HCT116 (cell line): ENCODE data around the gene APOD. TPM values are rescaled to one million over a fixed set of nuclear protein-coding genes. Genes with fewer than 3 reads are reported as not detected.
"Not testable (repeated sequence)": the region's sequence is repeated elsewhere in the genome, so short reads cannot be mapped to it uniquely, and the experiment has no call there.

ENCODE experiments used
- ATAC-seq: fragments of 200-7000 bp; cut with Tn5 transposase; 2 replicates; pipeline ENCODE4 v1.9.1; 2020; ENCODE audit warnings: mild to moderate bottlenecking, moderate library complexity
- BruUV-seq: library from RNA; stranded (reverse); fragments of 400-500 nt; replicated peaks from 2 replicates; lab custom pipeline; 2021; lab: Mats Ljungman, UMichigan
- CTCF ChIA-PET: fragments of 300-600 bp; sonication (Branson Sonifier 250); formaldehyde crosslinking; loops from one replicate; lab custom pipeline; 2021; ENCODE audit warnings: antibody characterized with exemption; lab: Charles Lee
- POLR2A ChIA-PET: fragments of 300-600, 350-600 bp; sonication (Branson Sonifier 250); formaldehyde crosslinking; loops from one replicate; lab custom pipeline; 2021; ENCODE audit warnings: antibody characterized with exemption; lab: Charles Lee
- RAD21 ChIA-PET, 2 experiments: fragments of 300-600 bp; sonication (Branson Sonifier 250); formaldehyde crosslinking; loops; one replicate each; lab custom pipeline; 2023; ENCODE audit warnings: low total read pairs in 2 of 2; ENCODE audit not compliant: uncharacterized antibody in 2 of 2, unreplicated experiment in 2 of 2, low non-redundant PET in 1 of 2; lab: Charles Lee
- DNase-seq: peaks from one replicate; pipeline ENCODE4 v3.0.0-alpha.2; 2010; ENCODE audit warnings: low read depth, low spot score
- H2AFZ ChIP-seq: fragments of 200-600 bp; shearing (Covaris generic), sonication (generic); 2 replicates; pipeline ENCODE4 v1.6.1; 2017; ENCODE audit warnings: low read depth, mixed run types, mixed read lengths, antibody characterized with exemption, low read length; ENCODE audit not compliant: poor library complexity, severe bottlenecking
- H3K27ac ChIP-seq: 2 replicates; pipeline ENCODE4 v1.5.1; 2012; ENCODE audit warnings: low read depth, low read length
- H3K27me3 ChIP-seq: fragments of 200-600 bp; sonication (generic); 2 replicates; pipeline ENCODE4 v1.6.1; 2016; ENCODE audit warnings: mixed run types, low read length, mixed read lengths; ENCODE audit not compliant: insufficient read depth
- H3K36me3 ChIP-seq, 2 experiments: fragments of 200-500 bp in 1 of 2; fragments of 200-600 bp in 1 of 2; sonication (Bioruptor generic) in 1 of 2; sonication (generic) in 1 of 2; 2 replicates each; pipeline versions ENCODE4 v1.5.1 to v1.6.1; 2014 to 2016; ENCODE audit warnings: low read length in 2 of 2, inconsistent platforms in 1 of 2, mixed read lengths in 1 of 2, mixed run types in 1 of 2; ENCODE audit not compliant: insufficient read depth in 2 of 2, control insufficient read depth in 1 of 2
- H3K4me1 ChIP-seq, 2 experiments: fragments of 200-600 bp in 1 of 2; sonication (generic) in 1 of 2; 2 replicates each; pipeline versions ENCODE4 v1.5.1 to v1.6.1; 2012 to 2017; ENCODE audit warnings: low read length in 2 of 2, inconsistent platforms in 1 of 2, mild to moderate bottlenecking in 1 of 2, mixed read lengths in 1 of 2, mixed run types in 1 of 2, moderate library complexity in 1 of 2; ENCODE audit not compliant: insufficient read depth in 2 of 2, control insufficient read depth in 1 of 2
- H3K4me2 ChIP-seq: fragments of 200-600 bp; sonication (generic); 2 replicates; pipeline ENCODE4 v1.6.1; 2017; ENCODE audit warnings: mixed run types, low read length, mixed read lengths
- H3K4me3 ChIP-seq, 2 experiments: fragments of 200-600 bp in 1 of 2; sonication (generic) in 1 of 2; replicated peaks in 1 of 2; 2 replicates each; pipeline ENCODE4 v1.5.1; 2011 to 2016; ENCODE audit warnings: low read length in 2 of 2, control low read depth in 1 of 2, low read depth in 1 of 2, mild to moderate bottlenecking in 1 of 2, mixed read lengths in 1 of 2, mixed run types in 1 of 2
- H3K79me2 ChIP-seq: fragments of 200-600 bp; sonication (generic); 2 replicates; pipeline ENCODE4 v1.6.1; 2017; ENCODE audit warnings: mild to moderate bottlenecking, mixed run types, low read length, moderate library complexity, mixed read lengths; ENCODE audit not compliant: insufficient read depth
- H3K9ac ChIP-seq: fragments of 200-600 bp; sonication (generic); 2 replicates; pipeline ENCODE4 v1.6.1; 2016; ENCODE audit warnings: low read length, mixed read lengths
- H3K9me2 ChIP-seq: fragments of 200-600 bp; sonication (generic), shearing (Covaris generic); 2 replicates; pipeline ENCODE4 v1.6.1; 2017; ENCODE audit warnings: mixed run types, mild to moderate bottlenecking, moderate library complexity; ENCODE audit not compliant: insufficient read depth
- H3K9me3 ChIP-seq, 2 experiments: fragments of 200-500 bp in 1 of 2; fragments of 200-600 bp in 1 of 2; sonication (Bioruptor generic) in 1 of 2; sonication (generic) in 1 of 2; 2 replicates each; pipeline ENCODE4 v1.6.1; 2014 to 2017; ENCODE audit warnings: low read length in 2 of 2, mixed read lengths in 2 of 2, inconsistent platforms in 1 of 2, low read depth in 1 of 2, mild to moderate bottlenecking in 1 of 2, mixed run types in 1 of 2, moderate library complexity in 1 of 2; ENCODE audit not compliant: control insufficient read depth in 1 of 2, insufficient read depth in 1 of 2
- H4K20me1 ChIP-seq: fragments of 200-600 bp; sonication (generic), shearing (Covaris generic); 2 replicates; pipeline ENCODE4 v1.6.1; 2017; ENCODE audit warnings: mixed run types, mild to moderate bottlenecking, moderate library complexity; ENCODE audit not compliant: insufficient read depth
- CBX3 ChIP-seq: IDR thresholded peaks from 2 replicates; pipeline ENCODE4 v1.6.1; 2012; ENCODE audit warnings: low read depth
- EGR1 ChIP-seq: IDR thresholded peaks from 2 replicates; pipeline ENCODE4 v1.6.1; 2012; ENCODE audit warnings: low read depth
- EZH2 ChIP-seq: fragments of 200-600 bp; sonication (generic); IDR thresholded peaks from 2 replicates; pipeline ENCODE4 v1.6.1; 2017; ENCODE audit warnings: antibody characterized with exemption, mixed run types
- EZH2phosphoT487 ChIP-seq: fragments of 200-600 bp; IDR thresholded peaks from 2 replicates; pipeline ENCODE4 v1.6.1; 2018; ENCODE audit warnings: antibody characterized with exemption, borderline replicate concordance
- FOSL1 ChIP-seq: IDR thresholded peaks from 2 replicates; pipeline ENCODE4 v1.6.1; 2012; ENCODE audit warnings: low read depth
- POLR2A ChIP-seq: IDR thresholded peaks from 2 replicates; pipeline ENCODE4 v1.7.0; 2011; ENCODE audit warnings: borderline replicate concordance; ENCODE audit not compliant: insufficient read depth, insufficient read length; ENCODE audit errors: extremely low read depth
- intact Hi-C: fragments of 100-400 bp; cut with micrococcal nuclease; formaldehyde crosslinking; loops from 2 replicates; pipeline ENCODE4 v1.10.0; 2022
- total RNA-seq: library from RNA; stranded (reverse); gene quantifications from one replicate; pipeline ENCODE4 v1.2.1, GENCODE V29; 2021; ENCODE audit not compliant: unreplicated experiment
- TF ChIP-seq, protein P1 (sequence below): IDR thresholded peaks from 2 replicates; pipeline ENCODE4 v1.6.1; 2012
- TF ChIP-seq, protein P2 (sequence below): IDR thresholded peaks from 2 replicates; pipeline ENCODE4 v1.6.1; 2012

The APOD gene
- total RNA-seq, 1 experiment from 2014 or later, result 0.76 TPM

- TF ChIP-seq, protein P1, sequence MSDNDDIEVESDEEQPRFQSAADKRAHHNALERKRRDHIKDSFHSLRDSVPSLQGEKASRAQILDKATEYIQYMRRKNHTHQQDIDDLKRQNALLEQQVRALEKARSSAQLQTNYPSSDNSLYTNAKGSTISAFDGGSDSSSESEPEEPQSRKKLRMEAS, result no peak
- TF ChIP-seq CBX3, result no peak
- TF ChIP-seq, protein P2, sequence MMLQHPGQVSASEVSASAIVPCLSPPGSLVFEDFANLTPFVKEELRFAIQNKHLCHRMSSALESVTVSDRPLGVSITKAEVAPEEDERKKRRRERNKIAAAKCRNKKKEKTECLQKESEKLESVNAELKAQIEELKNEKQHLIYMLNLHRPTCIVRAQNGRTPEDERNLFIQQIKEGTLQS, result no peak
- no peak for TF ChIP-seq FOSL1
- TF ChIP-seq POLR2A, result no peak
- no peak for TF ChIP-seq EGR1
- no peak for TF ChIP-seq EZH2phosphoT487
- no peak for TF ChIP-seq EZH2
These were observed 32.9 kb upstream of the APOD start (continued) for GRCh38 chr3:195616681-195617080.

DNA sequence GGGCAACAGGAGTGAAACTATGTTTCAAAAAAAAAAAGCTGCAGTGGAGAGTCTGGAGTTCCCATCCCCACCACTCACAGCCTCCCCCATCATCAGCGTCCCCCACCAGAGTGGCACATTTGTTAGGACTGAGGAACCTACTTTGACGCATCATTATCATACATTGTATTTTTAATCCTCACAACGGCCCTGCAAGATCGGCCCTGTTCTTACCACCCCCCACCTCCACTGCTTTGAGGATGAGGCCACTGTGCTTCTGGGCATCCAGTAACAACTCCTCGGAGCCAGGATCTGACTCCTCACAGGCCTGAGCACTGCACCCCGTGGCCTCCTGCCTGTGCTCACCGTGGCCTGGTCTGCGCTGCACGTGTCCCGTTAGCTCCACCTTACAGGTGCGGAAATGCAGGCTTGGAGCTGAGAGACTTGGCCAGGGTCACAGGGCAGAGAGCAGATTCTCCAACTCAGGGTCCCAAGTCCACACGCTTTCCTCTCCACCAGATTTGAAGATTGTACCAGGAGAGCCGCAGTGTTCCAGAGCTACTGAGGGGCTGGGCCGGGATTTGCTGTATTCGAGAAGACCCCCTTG lies 32.3 kb upstream of the APOD start:
- H3K27me3 ChIP-seq, H3K79me2 ChIP-seq, H3K27ac ChIP-seq, H3K9ac ChIP-seq, H3K4me2 ChIP-seq, POLR2A ChIA-PET, DNase-seq, H3K9me3 ChIP-seq, CTCF ChIA-PET, RAD21 ChIA-PET, H4K20me1 ChIP-seq, BruUV-seq, H3K36me3 ChIP-seq, H3K4me3 ChIP-seq, H3K9me2 ChIP-seq, H2AFZ ChIP-seq, H3K4me1 ChIP-seq, ATAC-seq: not testable (repeated sequence)
- intact Hi-C loops, result loop anchor here (5.0 kb wide), 1 partner anchor 106 kb away; the partner anchor contains the start of gene MUC20

DNA sequence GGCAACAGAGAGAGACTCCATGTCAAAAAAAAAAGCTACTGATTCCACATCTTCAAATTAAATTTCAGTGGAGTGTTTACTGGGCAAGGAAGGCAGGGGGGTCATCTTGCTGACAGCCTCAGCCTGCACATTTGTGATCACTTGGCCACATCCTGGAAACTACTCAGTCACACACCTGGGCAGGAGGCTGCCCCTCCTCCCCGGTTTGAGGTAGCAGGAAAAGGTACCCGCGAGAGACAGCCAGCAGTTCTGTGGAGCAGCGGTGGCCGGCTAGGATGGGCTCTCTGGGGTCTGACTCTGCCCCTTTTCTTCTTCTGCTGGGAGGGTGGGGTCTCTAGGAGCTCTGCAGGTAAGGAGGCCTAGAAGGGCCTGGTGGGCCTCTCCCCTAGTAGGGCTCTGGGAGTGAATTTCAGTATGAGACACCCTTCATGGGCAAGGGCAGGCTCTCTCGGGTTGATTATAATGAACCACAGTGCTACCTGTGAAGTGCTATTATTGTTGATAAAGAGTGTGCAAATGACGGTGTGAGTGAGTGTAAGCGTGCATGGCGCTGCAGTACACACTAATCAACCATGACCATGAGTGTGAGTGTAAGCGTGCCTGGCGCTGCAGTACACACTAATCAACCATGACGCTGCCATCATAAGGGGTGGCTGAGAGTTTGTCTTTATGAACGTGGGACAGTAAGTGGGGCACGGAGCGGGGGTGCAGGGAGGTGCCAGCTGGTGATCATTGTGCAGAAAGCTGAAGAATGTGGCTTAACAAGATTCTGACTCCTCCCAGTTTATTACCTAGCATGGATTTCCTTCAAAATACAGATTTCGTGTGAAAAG lies 31.1 kb upstream of the APOD start:
- intact Hi-C loops, result loop anchor here (5.0 kb wide), 1 partner anchor 107 kb away; the partner anchor contains the start of gene MUC20
- H3K36me3 ChIP-seq, CTCF ChIA-PET, H3K4me2 ChIP-seq, H4K20me1 ChIP-seq, BruUV-seq, H3K4me3 ChIP-seq, H3K9me3 ChIP-seq, H2AFZ ChIP-seq, H3K27me3 ChIP-seq, ATAC-seq, H3K9ac ChIP-seq, H3K9me2 ChIP-seq, H3K79me2 ChIP-seq, DNase-seq, POLR2A ChIA-PET, RAD21 ChIA-PET, H3K4me1 ChIP-seq, H3K27ac ChIP-seq: not testable (repeated sequence)
